ENCODE results near the gene DENND4B. TPM values are rescaled to one million over a fixed set of nuclear protein-coding genes. Genes with fewer than 3 reads are reported as not detected.
A peak's percentile ranks its signal among the peaks of the same experiment; 100 is the strongest.

The DENND4B gene
- total and polyA plus RNA-seq, 10 of the 15 experiments (the other 5 are each of a cell fraction or from before 2014, with no cell fraction given), result 12.0 to 74.8 (median 22.7) TPM

- Histone ChIP-seq H3K4me3 (peak overlapping the region; percentile 100), H3K27me3 (replicated peaks in 1 of 2; ENCODE audit: control insufficient read depth in 2 of 2, insufficient read depth in 2 of 2, low read length in 1 of 2) (no peaks in the 10 kb centered on the region), H3K9ac (ENCODE audit: control insufficient read depth, insufficient read depth, low read length) (peak overlapping the region; percentile 99), H3K36me3 (ENCODE audit: control insufficient read depth in 2 of 2, insufficient read depth in 2 of 2, low read length in 1 of 2) (peaks cover 21 to 26% of the 10 kb centered on the region in 2 experiments; a peak in 3 of 4 replicates), H2AFZ (ENCODE audit: control insufficient read depth, low read depth, low read length) (peak overlapping the region; percentile 62), H4K20me1 (ENCODE audit: control insufficient read depth, insufficient read depth) (no peaks in the 10 kb centered on the region), H3K9me3 (replicated peaks; ENCODE audit: control insufficient read depth, insufficient read depth, low read length) (no peaks in the 10 kb centered on the region), H3K79me2 (ENCODE audit: control insufficient read depth, insufficient read depth, low read length) (peaks cover 28% of the 10 kb centered on the region), H3K4me2 (ENCODE audit: control insufficient read depth, insufficient read depth) (peak overlapping the region; percentile 100), H3K27ac (ENCODE audit: control insufficient read depth, insufficient read depth) (peak overlapping the region; percentile 95), H3K4me1 (ENCODE audit: control insufficient read depth, insufficient read depth, low read length) (peaks cover 21% of the 10 kb centered on the region)
- CTCF ChIA-PET, result interaction anchor here (0.7 to 4.8 kb wide), 18 partner anchors 10 to 435 kb away, joined by 3 to 54 read pairs (median 7); partner anchors contain the start of genes CREB3L4, CRTC2, GATAD2B and JTB
- 2% methylated on average over 76 of the region's 95 CpGs for WGBS (ENCODE audit: insufficient coverage, insufficient replicate concordance, low lambda C conversion rate, missing lambda C conversion rate)
- intact Hi-C loops (cut with micrococcal nuclease; ENCODE audit: unreplicated experiment) (loop anchor here (1.0 to 2.0 kb wide), 3 partner anchors 21 to 149 kb away; partner anchors contain the start of genes CREB3L4 and GATAD2B), in situ Hi-C loops (cut with MboI) (no loop called here)
- peak; percentile 78 for FAIRE-seq
- no TSS peak for BruUV-seq (replicated peaks)
- RAD21 ChIA-PET (ENCODE audit: unreplicated experiment), result interaction anchor here (0.7 to 4.9 kb wide), 26 partner anchors 11 to 1010 kb away, joined by 3 to 55 read pairs (median 4); partner anchors contain the start of genes CREB3L4, CRTC2, GATAD2B and JTB
- POLR2A ChIA-PET, result interaction anchor here (0.6 to 5.3 kb wide), 17 partner anchors 9 to 312 kb away, joined by 3 to 83 read pairs (median 4); partner anchors contain the start of genes CHTOP, CREB3L4, GATAD2B and JTB
- ATAC-seq, result peak; percentile 83
- DNase-seq (ENCODE audit: low read depth, low spot score), result peak; percentile 86
- SMC1A ChIA-PET (ENCODE audit: uncharacterized antibody, unreplicated experiment), result interaction anchor here (0.7 to 4.5 kb wide), 19 partner anchors 10 to 161 kb away, joined by 3 to 59 read pairs (median 5); partner anchors contain the start of genes CREB3L4, GATAD2B, JTB and RAB13
- TF ChIP-seq ZSCAN29 (IDR thresholded peaks at IDR 0.05) (0 out of 2 replicates have a peak, but pooled peaks have one; percentile 33), RCOR1 (conservative IDR thresholded peaks at IDR 0.05; ENCODE audit: low read depth, low read length) (peak; percentile 67; the same call in 1 of the 2 replicates), POLR2AphosphoS2 (IDR thresholded peaks at IDR 0.05; ENCODE audit: low read depth, low read length) (peak; percentile 30; the same call in 1 of the 2 replicates), RB1 (IDR thresholded peaks at IDR 0.05; ENCODE audit: borderline replicate concordance) (peak; percentile 49), POLR2AphosphoS5 (IDR thresholded peaks at IDR 0.05; ENCODE audit: low read length) (peak; percentile 63), ZNF24 (IDR thresholded peaks at IDR 0.05) (no peak), RELA (IDR thresholded peaks at IDR 0.05; ENCODE audit: borderline replicate concordance, partially characterized antibody) (no peak), BACH1 (IDR thresholded peaks at IDR 0.05; ENCODE audit: borderline replicate concordance) (peak; percentile 84), TCF3 (IDR thresholded peaks at IDR 0.05; ENCODE audit: borderline replicate concordance, insufficient read depth, low read depth, low read length) (peak; percentile 98), CEBPZ (IDR thresholded peaks at IDR 0.05; ENCODE audit: low read depth, low read length) (no peak), MAX (IDR thresholded peaks at IDR 0.05; ENCODE audit: low read depth, low read length) (peak; percentile 81), RUNX3 (IDR thresholded peaks at IDR 0.05; ENCODE audit: low read length) (peak; percentile 72), YBX1 (IDR thresholded peaks at IDR 0.05) (no peak), NKRF (conservative IDR thresholded peaks at IDR 0.05) (peak; percentile 92), JUND (IDR thresholded peaks at IDR 0.05; ENCODE audit: low read depth, low read length) (no peak), ZNF217 (IDR thresholded peaks at IDR 0.05) (peak; percentile 57)
These were observed 510 bp downstream of the DENND4B start for GRCh38 chr1:153945795-153946621.

Measured in GM12878 (cell line).